Vagina (tissue), 2 donors: Measurements from ENCODE around the gene GNG4. TPM values are rescaled to one million over a fixed set of nuclear protein-coding genes. Genes with fewer than 3 reads are reported as not detected.

ENCODE experiments used
- DNase-seq, 2 donors: peaks; one replicate each; pipeline ENCODE4 v3.0.0-alpha.2; 2017; ENCODE audit errors: extremely low spot score in 2 of 2
- H3K27ac ChIP-seq: fragments of 200-600 bp; sonication (generic); one replicate; pipeline ENCODE4 v1.5.1; 2019
- H3K27me3 ChIP-seq: fragments of 200-600 bp; sonication (generic); one replicate; pipeline ENCODE4 v1.5.1; 2019
- H3K36me3 ChIP-seq, 2 donors: fragments of 200-600 bp; sonication (generic); one replicate each; pipeline ENCODE4 v1.5.1; 2017 to 2019
- H3K4me1 ChIP-seq: fragments of 200-600 bp; sonication (generic); one replicate; pipeline ENCODE4 v1.5.1; 2019
- H3K4me3 ChIP-seq, 2 donors: fragments of 200-600 bp; sonication (generic); 1 replicate in 1 of 2; 2 replicates in 1 of 2; pipeline ENCODE4 v1.5.1; 2016 to 2019
- H3K9me3 ChIP-seq: fragments of 200-600 bp; sonication (generic); one replicate; pipeline ENCODE4 v1.5.1; 2019
- CTCF ChIP-seq, 3 experiments: fragments of 450-650 bp in 2 of 3; fragments of 200-600 bp in 1 of 3; sonication (generic) in 1 of 3; IDR thresholded peaks; one replicate each; pipeline ENCODE4 v1.5.1; 2017 to 2019; ENCODE audit warnings: antibody characterized with exemption in 3 of 3, mild to moderate bottlenecking in 2 of 3, moderate library complexity in 2 of 3
- POLR2A ChIP-seq, 2 donors: fragments of 450-650 bp; IDR thresholded peaks; one replicate each; pipeline ENCODE4 v1.6.1; 2017; ENCODE audit warnings: antibody characterized with exemption in 2 of 2, mild to moderate bottlenecking in 2 of 2, moderate library complexity in 2 of 2
- POLR2AphosphoS5 ChIP-seq, 2 donors: sonication (generic); formaldehyde crosslinking; IDR thresholded peaks; one replicate each; pipeline ENCODE4 v1.9.0; 2017; ENCODE audit warnings: antibody characterized with exemption in 2 of 2, mild to moderate bottlenecking in 2 of 2, low read depth in 1 of 2; ENCODE audit not compliant: insufficient read depth in 1 of 2
- intact Hi-C: fragments of 100-400 bp; cut with DNase I; formaldehyde crosslinking; loops from one replicate; pipeline ENCODE4 v1.15.1; 2023
- total RNA-seq: library from RNA; depleted of rRNA; stranded (reverse); fragments of >200 nt; gene quantifications from one replicate; pipeline ENCODE4 v1.2.3, GENCODE V29; 2016

The GNG4 gene
- total RNA-seq, 1 donor from 2014 or later, result 6.6 TPM

GRCh38 chr1:235566084-235566483 lies 83.5 kb downstream of the GNG4 start:
- no peak overlapping the region for H3K4me3 ChIP-seq
- no peak for DNase-seq
- intact Hi-C loops, result no loop called here
- no peaks in the 10 kb centered on the region for H3K36me3 ChIP-seq
- TF ChIP-seq CTCF (IDR thresholded peaks at IDR 0.05), result no peak
- no peak for TF ChIP-seq POLR2AphosphoS5 (IDR thresholded peaks at IDR 0.05; ENCODE audit: insufficient read depth in 1 of 2, low read depth in 1 of 2)
- no peak for TF ChIP-seq POLR2A (IDR thresholded peaks at IDR 0.05)
- no peaks in the 10 kb centered on the region for H3K27me3 ChIP-seq
- no peak overlapping the region for H3K27ac ChIP-seq
- H3K9me3 ChIP-seq, result no peaks in the 10 kb centered on the region
- H3K4me1 ChIP-seq, result no peaks in the 10 kb centered on the region

- Histone ChIP-seq H3K9me3 (no peaks in the 10 kb centered on the region), H3K4me3 (no peak overlapping the region), H3K27me3 (no peaks in the 10 kb centered on the region), H3K36me3 (no peaks in the 10 kb centered on the region), H3K27ac (no peak overlapping the region), H3K4me1 (no peaks in the 10 kb centered on the region)
- no peak for DNase-seq
- TF ChIP-seq POLR2AphosphoS5 (IDR thresholded peaks at IDR 0.05; ENCODE audit: insufficient read depth in 1 of 2, low read depth in 1 of 2), result no peak
- intact Hi-C loops, result no loop called here
Measured at GRCh38 chr1:235563513-235564061, 86.0 kb downstream of the GNG4 start.

GRCh38 chr1:235562589-235562988 lies 87.0 kb downstream of the GNG4 start:
- no peak for DNase-seq
- Histone ChIP-seq H3K27me3 (no peaks in the 10 kb centered on the region), H3K9me3 (no peaks in the 10 kb centered on the region), H3K4me3 (no peak overlapping the region), H3K27ac (no peak overlapping the region), H3K36me3 (no peaks in the 10 kb centered on the region), H3K4me1 (no peaks in the 10 kb centered on the region)
- no peak for TF ChIP-seq CTCF (IDR thresholded peaks at IDR 0.05)
- no peak for TF ChIP-seq POLR2AphosphoS5 (IDR thresholded peaks at IDR 0.05; ENCODE audit: insufficient read depth in 1 of 2, low read depth in 1 of 2)
- no peak for TF ChIP-seq POLR2A (IDR thresholded peaks at IDR 0.05)
- intact Hi-C loops, result no loop called here

GRCh38 chr1:235558621-235559169 lies 90.9 kb downstream of the GNG4 start:
- Histone ChIP-seq H3K4me3 (no peak overlapping the region), H3K27ac (no peak overlapping the region), H3K9me3 (no peaks in the 10 kb centered on the region), H3K27me3 (no peaks in the 10 kb centered on the region), H3K4me1 (no peaks in the 10 kb centered on the region), H3K36me3 (no peaks in the 10 kb centered on the region)
- DNase-seq, result no peak
- intact Hi-C loops, result no loop called here
- TF ChIP-seq POLR2A (IDR thresholded peaks at IDR 0.05) (no peak), CTCF (IDR thresholded peaks at IDR 0.05) (no peak), POLR2AphosphoS5 (IDR thresholded peaks at IDR 0.05; ENCODE audit: insufficient read depth in 1 of 2, low read depth in 1 of 2) (no peak)

- DNase-seq, result no peak
- TF ChIP-seq POLR2AphosphoS5 (IDR thresholded peaks at IDR 0.05; ENCODE audit: insufficient read depth in 1 of 2, low read depth in 1 of 2), result no peak
- TF ChIP-seq CTCF (IDR thresholded peaks at IDR 0.05), result no peak
- no peak for TF ChIP-seq POLR2A (IDR thresholded peaks at IDR 0.05)
- no peaks in the 10 kb centered on the region for H3K27me3 ChIP-seq
Measured at GRCh38 chr1:235557495-235557894, 92.1 kb downstream of the GNG4 start.

More at GRCh38 chr1:235557495-235557894, 92.1 kb downstream of the GNG4 start:
- H3K4me3 ChIP-seq, result no peak overlapping the region
- no peaks in the 10 kb centered on the region for H3K36me3 ChIP-seq
- intact Hi-C loops, result no loop called here
- H3K27ac ChIP-seq, result no peak overlapping the region
- no peaks in the 10 kb centered on the region for H3K4me1 ChIP-seq
- no peaks in the 10 kb centered on the region for H3K9me3 ChIP-seq
